GM19395 (cell line): ENCODE measurements around the gene KCTD11.
"Not testable (repeated sequence)": the region's sequence is repeated elsewhere in the genome, so short reads cannot be mapped to it uniquely, and the experiment has no call there.

Source experiments
- ATAC-seq: cut with Tn5 transposase; IDR thresholded peaks from one replicate; pipeline ENCODE4 v1.9.1; 2021; ENCODE audit warnings: mild to moderate bottlenecking, moderate library complexity; ENCODE audit not compliant: unreplicated experiment

Gene KCTD11

GRCh38 chr17:7343250-7343649, 8.7 kb upstream of the KCTD11 start:
- no peak for ATAC-seq

GRCh38 chr17:7346761-7347614, 5.0 kb upstream of the KCTD11 start:
- no peak for ATAC-seq

GRCh38 chr17:7347630-7348477, 4.1 kb upstream of the KCTD11 start:
- no peak for ATAC-seq

GRCh38 chr17:7348478-7349242, 3.3 kb upstream of the KCTD11 start:
- ATAC-seq: no peak

GRCh38 chr17:7352503-7352889, 534 bp downstream of the KCTD11 start:
- ATAC-seq: no peak

- no peak for ATAC-seq
Measured at GRCh38 chr17:7352910-7353635, 1.1 kb downstream of the KCTD11 start.

GRCh38 chr17:7354262-7354843, 2.4 kb downstream of the KCTD11 start:
- no peak for ATAC-seq

- no peak for ATAC-seq
Measured at GRCh38 chr17:7355053-7355452, 3.1 kb downstream of the KCTD11 start, which contains the start of gene TMEM95. Gene TMEM95 (plus strand): TSS chr17:7355156. CDS start chr17:7355205, 49 bp downstream.

- no peak for ATAC-seq
Measured at GRCh38 chr17:7355573-7355972, 3.6 kb downstream of the KCTD11 start.

- ATAC-seq: no peak
Measured at GRCh38 chr17:7356072-7356549, 4.1 kb downstream of the KCTD11 start.

- no peak for ATAC-seq
Measured at GRCh38 chr17:7356756-7357155, 4.8 kb downstream of the KCTD11 start.

GRCh38 chr17:7357381-7357780, 5.4 kb downstream of the KCTD11 start:
- ATAC-seq: no peak

GRCh38 chr17:7361906-7362305, 9.9 kb downstream of the KCTD11 start:
- ATAC-seq: no peak

GRCh38 chr17:7363311-7363710, 11.3 kb downstream of the KCTD11 start:
- no peak for ATAC-seq

- ATAC-seq: not testable (repeated sequence)
Measured at GRCh38 chr17:7365963-7366362, 14.0 kb downstream of the KCTD11 start.

- no peak for ATAC-seq
Measured at GRCh38 chr17:7367083-7367482, 15.1 kb downstream of the KCTD11 start.

- no peak for ATAC-seq
Measured at GRCh38 chr17:7367918-7368598, 16.1 kb downstream of the KCTD11 start.

- ATAC-seq: not testable (repeated sequence)
Measured at GRCh38 chr17:7368599-7368994, 16.6 kb downstream of the KCTD11 start.

- no peak for ATAC-seq
Measured at GRCh38 chr17:7369825-7370224, 17.9 kb downstream of the KCTD11 start.
